ENCODE measurements around the gene ARHGEF25.
"Not testable (repeated sequence)": the region's sequence is repeated elsewhere in the genome, so short reads cannot be mapped to it uniquely, and the experiment has no call there.

Gene ARHGEF25

DNA sequence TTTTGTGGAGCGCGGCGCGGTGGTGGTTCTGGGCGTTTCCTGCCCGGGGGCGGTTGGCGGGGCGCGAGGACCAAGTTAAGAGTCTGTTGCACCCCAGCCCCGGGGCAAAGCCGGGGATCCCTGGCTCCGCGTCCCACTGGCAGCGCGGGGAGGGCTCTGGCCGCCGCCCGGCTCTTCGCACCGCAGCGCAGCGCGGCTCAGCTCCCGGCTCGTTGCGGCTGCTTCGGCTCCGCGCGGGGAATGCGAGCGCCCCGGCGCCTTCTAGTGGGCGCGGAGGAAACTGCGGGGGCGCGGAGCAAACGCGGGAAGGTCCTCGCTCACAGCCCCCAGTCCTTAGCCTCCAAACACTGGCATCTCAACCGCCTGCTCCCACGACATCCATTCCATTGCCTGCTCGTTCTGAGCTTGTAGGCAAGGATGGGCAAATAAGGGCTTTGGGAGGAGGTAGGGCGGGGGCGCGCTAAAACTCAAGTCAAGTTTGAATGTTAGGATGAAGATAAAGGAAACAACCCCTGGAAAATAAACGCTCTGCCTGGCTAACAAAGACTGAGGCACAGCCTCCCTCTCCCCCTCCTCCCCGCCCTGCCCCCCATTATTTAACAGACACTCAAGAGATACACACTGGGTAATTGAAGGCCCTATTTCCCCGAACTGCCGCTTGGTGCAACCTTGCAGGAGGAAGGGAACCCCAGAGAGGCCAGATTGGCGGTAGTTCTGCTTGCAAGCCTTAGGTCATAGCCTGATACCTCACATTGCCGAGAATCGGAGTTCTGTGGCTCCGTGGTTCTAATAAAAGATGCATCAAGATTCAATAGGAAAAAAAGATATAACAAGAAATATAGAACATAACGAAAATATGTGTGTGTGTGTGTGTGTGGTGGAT lies 22.0 kb downstream of the ARHGEF25 start, which contains the start of gene B4GALNT1:
TSS of gene B4GALNT1 (minus strand) at position 244 of the 883 bp plus-strand sequence. CDS start 1,069 bp downstream, outside the sequence.
- in situ Hi-C loops (cut with HindIII; ENCODE audit: low sequenced_read_pairs): no loop called here

GRCh38 chr12:57636731-57637130 lies 25.5 kb downstream of the ARHGEF25 start:
- in situ Hi-C loops (cut with HindIII; ENCODE audit: low sequenced_read_pairs): not testable (repeated sequence)

DNA sequence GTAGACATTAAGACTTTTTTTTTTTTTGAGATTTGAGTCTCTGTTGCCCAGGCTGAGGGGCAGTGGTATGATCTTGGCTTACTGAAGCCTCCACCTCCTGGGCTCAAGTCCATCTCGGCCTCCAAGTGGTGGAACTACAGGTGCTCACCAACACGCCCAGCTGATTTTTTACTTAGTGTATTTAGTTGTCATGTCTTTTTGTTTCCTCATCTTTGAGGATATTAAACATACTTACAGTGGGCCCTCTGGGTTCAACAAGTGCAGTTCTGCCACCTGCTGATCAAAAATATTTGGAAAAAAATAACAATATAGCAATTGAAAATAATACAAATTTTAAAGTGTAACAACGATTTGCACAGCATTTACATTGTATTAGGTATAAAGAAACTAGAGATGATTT lies 26.1 kb downstream of the ARHGEF25 start:
- in situ Hi-C loops (cut with HindIII; ENCODE audit: low sequenced_read_pairs): no loop called here

DNA sequence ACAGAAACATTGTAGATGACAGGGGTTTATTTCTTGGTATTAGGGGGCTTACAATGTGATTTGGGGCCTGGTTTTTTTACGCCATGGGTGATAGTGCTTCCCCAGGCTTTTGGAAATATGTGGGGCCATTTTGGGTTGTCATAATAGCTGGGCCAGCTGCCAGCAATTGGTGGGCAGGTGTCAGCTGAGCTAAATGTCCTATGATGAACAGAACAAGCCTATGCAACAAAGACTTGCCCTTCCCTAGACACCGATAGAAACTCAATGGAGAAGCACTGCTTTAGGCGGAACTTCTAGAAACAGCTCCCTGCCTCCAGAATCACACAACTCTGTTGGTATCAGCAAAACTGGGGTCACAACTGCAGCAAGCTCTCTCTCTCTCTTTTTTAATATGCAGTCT lies 26.9 kb downstream of the ARHGEF25 start:
- in situ Hi-C loops (cut with HindIII; ENCODE audit: low sequenced_read_pairs): no loop called here

DNA sequence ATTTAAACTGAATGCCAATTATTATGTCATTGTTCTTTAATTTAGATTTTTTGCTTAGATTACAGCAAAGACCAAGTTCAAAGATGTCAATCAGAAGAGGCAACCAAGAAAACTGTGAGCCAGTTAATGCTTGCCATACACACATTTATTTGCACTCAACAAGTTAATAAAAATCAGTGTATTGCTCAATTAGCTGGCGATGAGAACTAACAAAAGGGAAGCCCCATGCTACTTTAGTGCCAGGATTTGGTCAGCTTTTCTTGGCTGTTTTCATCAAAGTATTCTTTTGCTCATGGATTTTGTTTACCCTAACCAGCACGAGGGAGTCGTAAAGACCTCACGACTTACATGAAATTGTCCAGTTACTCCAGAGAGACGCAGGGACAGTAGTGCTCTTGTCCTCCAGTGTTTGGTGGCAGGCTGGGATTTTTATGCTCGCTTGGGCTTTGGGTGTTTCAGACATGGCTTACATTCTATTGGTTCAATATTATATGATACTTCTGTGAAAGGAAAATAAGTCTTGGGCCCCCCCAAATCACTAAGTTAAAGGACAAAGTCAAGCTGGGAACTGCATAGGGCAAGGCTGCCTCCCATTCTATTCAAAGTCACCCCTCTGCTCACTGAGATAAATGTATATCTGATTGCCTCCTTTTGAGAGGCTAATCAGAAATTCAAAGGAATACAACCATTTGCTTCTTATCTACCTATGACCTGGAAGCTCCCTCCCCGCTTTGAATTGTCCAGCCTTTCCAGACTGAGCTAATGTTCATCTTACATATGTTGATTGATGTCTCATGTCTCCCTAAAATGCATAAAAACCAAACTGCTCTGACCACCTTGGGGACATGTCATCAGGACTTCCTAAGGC lies 29.2 kb downstream of the ARHGEF25 start:
- in situ Hi-C loops (cut with HindIII; ENCODE audit: low sequenced_read_pairs): no loop called here

GRCh38 chr12:57641699-57642442 lies 30.6 kb downstream of the ARHGEF25 start:
- in situ Hi-C loops (cut with HindIII; ENCODE audit: low sequenced_read_pairs): no loop called here

DNA sequence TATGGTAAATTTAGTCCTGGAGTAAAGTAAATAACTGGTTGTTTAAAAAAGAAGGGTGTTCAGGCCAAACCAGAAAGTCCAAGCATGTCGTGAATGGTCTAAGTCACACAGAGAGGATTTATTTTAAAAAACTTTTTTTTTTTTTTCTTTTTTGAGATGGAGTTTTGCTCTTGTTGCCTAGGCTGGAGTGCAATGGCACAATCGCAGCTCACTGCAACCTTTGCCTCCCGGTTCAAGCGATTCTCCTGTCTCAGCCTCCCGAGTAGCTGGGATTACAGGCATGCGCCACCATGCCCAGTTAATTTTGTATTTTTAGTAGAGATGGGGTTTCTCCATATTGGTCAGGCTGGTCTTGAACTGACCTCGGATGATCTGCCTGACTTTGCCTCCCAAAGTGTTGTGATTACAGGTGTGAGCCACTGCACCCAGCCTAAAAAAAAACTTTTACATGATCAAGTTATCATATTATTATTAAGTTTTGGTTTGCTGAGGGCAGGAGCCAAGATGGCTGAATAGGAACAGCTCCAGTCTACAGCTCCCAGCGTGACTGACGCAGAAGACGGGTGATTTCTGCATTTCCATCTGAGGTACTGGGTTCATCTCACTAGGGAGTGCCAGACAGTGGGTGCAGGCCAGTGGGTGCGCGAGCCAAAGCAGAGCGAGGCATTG lies 34.9 kb downstream of the ARHGEF25 start:
- in situ Hi-C loops (cut with HindIII; ENCODE audit: low sequenced_read_pairs): not testable (repeated sequence)

- in situ Hi-C loops (cut with HindIII; ENCODE audit: low sequenced_read_pairs): not testable (repeated sequence)
These were observed 35.4 kb downstream of the ARHGEF25 start for GRCh38 chr12:57646659-57647049.

GRCh38 chr12:57654042-57654441 lies 42.8 kb downstream of the ARHGEF25 start:
- in situ Hi-C loops (cut with HindIII; ENCODE audit: low sequenced_read_pairs): no loop called here

DNA sequence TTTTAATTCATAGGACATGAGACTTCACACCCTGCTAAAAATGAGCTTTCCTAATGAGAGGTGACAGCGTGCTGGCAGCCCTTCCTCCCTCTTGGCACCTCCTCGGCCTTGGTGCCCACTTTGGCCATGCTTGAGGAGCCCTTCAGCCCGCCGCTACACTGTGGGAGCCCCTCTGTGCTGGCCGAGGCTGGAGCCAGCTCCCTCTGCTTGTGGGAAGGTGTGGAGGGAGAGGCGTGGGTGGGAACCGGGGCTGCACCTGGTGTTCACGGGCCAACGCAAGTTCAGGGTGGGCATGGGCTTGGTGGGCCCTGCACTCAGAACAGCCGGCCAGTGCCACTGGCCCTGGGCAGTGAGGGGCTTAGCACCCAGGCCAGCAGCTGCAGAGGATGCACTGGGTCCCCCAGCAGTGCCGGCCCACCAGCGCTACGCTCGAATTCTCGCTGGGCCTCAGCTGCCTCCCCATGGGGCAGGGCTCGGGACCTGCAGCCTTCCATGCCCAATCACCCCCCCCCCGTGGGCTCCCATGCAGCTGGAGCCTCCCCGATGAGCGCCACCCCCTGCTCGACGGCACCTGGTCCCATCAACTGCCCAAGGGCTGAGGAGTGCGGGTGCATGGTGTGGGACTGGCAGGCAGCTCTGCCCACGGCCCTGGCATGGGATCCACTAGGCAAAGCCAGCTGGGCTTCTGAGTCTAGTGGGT lies 44.5 kb downstream of the ARHGEF25 start:
- in situ Hi-C loops (cut with HindIII; ENCODE audit: low sequenced_read_pairs): no loop called here

- in situ Hi-C loops (cut with HindIII; ENCODE audit: low sequenced_read_pairs): not testable (repeated sequence)
These were observed 45.2 kb downstream of the ARHGEF25 start for GRCh38 chr12:57656408-57656807.

- in situ Hi-C loops (cut with HindIII; ENCODE audit: low sequenced_read_pairs): no loop called here
These were observed 46.5 kb downstream of the ARHGEF25 start for GRCh38 chr12:57657744-57658143.

- in situ Hi-C loops (cut with HindIII; ENCODE audit: low sequenced_read_pairs): no loop called here
These were observed 47.7 kb downstream of the ARHGEF25 start for GRCh38 chr12:57658890-57659289.

GRCh38 chr12:57661376-57661775 lies 50.1 kb downstream of the ARHGEF25 start:
- in situ Hi-C loops (cut with HindIII; ENCODE audit: low sequenced_read_pairs): no loop called here

GRCh38 chr12:57665066-57665820 lies 54.0 kb downstream of the ARHGEF25 start:
- in situ Hi-C loops (cut with HindIII; ENCODE audit: low sequenced_read_pairs): not testable (repeated sequence)
